IPS-11a (cell line): Measurements from ENCODE around the gene DNPH1.
A peak's percentile ranks its signal among the peaks of the same experiment; 100 is the strongest.

Experiments
- H3K4me3 ChIP-seq: one replicate; pipeline ENCODE4 v1.5.1; 2013; ENCODE audit warnings: low read depth, low read length, control low read depth

DNPH1 gene

GRCh38 chr6:43247114-43247999 is 18.1 kb upstream of the DNPH1 start:
- H3K4me3 ChIP-seq: peak overlapping the region; percentile 87

GRCh38 chr6:43246301-43247113 is 17.2 kb upstream of the DNPH1 start:
- H3K4me3 ChIP-seq: peak overlapping the region; percentile 87

GRCh38 chr6:43243664-43244321 is 14.5 kb upstream of the DNPH1 start:
- H3K4me3 ChIP-seq: no peak overlapping the region

- H3K4me3 ChIP-seq: no peak within 1 kb of the TSS
Observed at GRCh38 chr6:43242908-43243663, 13.8 kb upstream of the DNPH1 start, which contains the start of gene TTBK1. TSS of gene TTBK1 (plus strand) at chr6:43243481. CDS start at chr6:43246661, 3,180 bp downstream.

GRCh38 chr6:43241446-43241845 is 12.2 kb upstream of the DNPH1 start:
- H3K4me3 ChIP-seq: no peak overlapping the region

- H3K4me3 ChIP-seq: no peak overlapping the region
Observed at GRCh38 chr6:43240950-43241349, 11.7 kb upstream of the DNPH1 start.

GRCh38 chr6:43239054-43239453 is 9.8 kb upstream of the DNPH1 start:
- H3K4me3 ChIP-seq: no peak overlapping the region

GRCh38 chr6:43235841-43236240 is 6.6 kb upstream of the DNPH1 start:
- no peak overlapping the region for H3K4me3 ChIP-seq

- no peak overlapping the region for H3K4me3 ChIP-seq
Observed at GRCh38 chr6:43231735-43232450, 2.6 kb upstream of the DNPH1 start.

GRCh38 chr6:43231053-43231452 is 1.8 kb upstream of the DNPH1 start:
- no peak overlapping the region for H3K4me3 ChIP-seq

GRCh38 chr6:43229803-43230620 is 731 bp upstream of the DNPH1 start:
- no peak overlapping the region for H3K4me3 ChIP-seq

- H3K4me3 ChIP-seq: no peak overlapping the region
Observed at GRCh38 chr6:43226192-43226851, 3.0 kb downstream of the DNPH1 start.

- no peak overlapping the region for H3K4me3 ChIP-seq
Observed at GRCh38 chr6:43223175-43223574, 6.1 kb downstream of the DNPH1 start.

- H3K4me3 ChIP-seq: no peak overlapping the region
Observed at GRCh38 chr6:43222418-43223059, 6.7 kb downstream of the DNPH1 start.

- H3K4me3 ChIP-seq: no peak overlapping the region
Observed at GRCh38 chr6:43221046-43221972, 8.0 kb downstream of the DNPH1 start.

- H3K4me3 ChIP-seq: no peak overlapping the region
Observed at GRCh38 chr6:43220439-43220951, 8.8 kb downstream of the DNPH1 start.

- H3K4me3 ChIP-seq: no peak overlapping the region
Observed at GRCh38 chr6:43219814-43220213, 9.5 kb downstream of the DNPH1 start.
